GM23338 (cell line): ENCODE results near the gene SPTBN4. TPM values are rescaled to one million over a fixed set of nuclear protein-coding genes. Genes with fewer than 3 reads are reported as not detected.
A peak's percentile ranks its signal among the peaks of the same experiment; 100 is the strongest.

ENCODE experiments used
- ATAC-seq: fragments of 200-7000 bp; cut with Tn5 transposase; 3 replicates; pipeline ENCODE4 v1.9.1; 2020
- DNase-seq: peaks from one replicate; pipeline ENCODE4 v3.0.0-alpha.2; 2015; ENCODE audit warnings: low spot score
- H2AFZ ChIP-seq: fragments of 200-600 bp; sonication (generic); 2 replicates; pipeline ENCODE4 v1.8.0; 2016; ENCODE audit warnings: antibody characterized with exemption, mild to moderate bottlenecking, moderate library complexity
- H3F3A ChIP-seq: fragments of 200-600 bp; sonication (generic); replicated peaks from 2 replicates; pipeline ENCODE4 v1.8.0; 2017; ENCODE audit warnings: antibody characterized with exemption, mixed run types, low read depth
- H3K27ac ChIP-seq: fragments of 200-600 bp; sonication (generic); 2 replicates; pipeline ENCODE4 v1.6.1; 2016; ENCODE audit warnings: low read depth
- H3K27me3 ChIP-seq: fragments of 200-600 bp; sonication (generic); 2 replicates; pipeline ENCODE4 v1.8.0; 2016; ENCODE audit warnings: mild to moderate bottlenecking, mixed run types, moderate library complexity; ENCODE audit not compliant: insufficient read depth
- H3K36me3 ChIP-seq: fragments of 200-600 bp; sonication (generic); 2 replicates; pipeline ENCODE4 v1.8.0; 2016; ENCODE audit warnings: mild to moderate bottlenecking; ENCODE audit not compliant: insufficient read depth
- H3K4me1 ChIP-seq: fragments of 200-600 bp; sonication (generic); 2 replicates; pipeline ENCODE4 v1.8.0; 2016; ENCODE audit warnings: mild to moderate bottlenecking, moderate library complexity; ENCODE audit not compliant: insufficient read depth
- H3K4me2 ChIP-seq: fragments of 200-600 bp; sonication (generic); 2 replicates; pipeline ENCODE4 v1.7.1; 2017; ENCODE audit warnings: mixed run types
- H3K4me3 ChIP-seq: fragments of 200-600 bp; sonication (generic); 2 replicates; pipeline ENCODE4 v1.6.1; 2016; ENCODE audit warnings: mixed run types
- H3K79me2 ChIP-seq: fragments of 200-600 bp; sonication (generic); replicated peaks from 2 replicates; pipeline ENCODE4 v1.8.0; 2017; ENCODE audit warnings: mild to moderate bottlenecking; ENCODE audit not compliant: insufficient read depth
- H3K9me2 ChIP-seq: fragments of 200-600 bp; sonication (generic); 2 replicates; pipeline ENCODE4 v1.8.0; 2017; ENCODE audit not compliant: insufficient read depth
- H4K20me1 ChIP-seq: fragments of 200-600 bp; sonication (generic); replicated peaks from 2 replicates; pipeline ENCODE4 v1.8.0; 2017; ENCODE audit warnings: mild to moderate bottlenecking; ENCODE audit not compliant: insufficient read depth
- H3K27ac Mint-ChIP-seq: 2 replicates; pipeline ENCODE4 v1.8.0; 2020; ENCODE audit warnings: inconsistent platforms, mild to moderate bottlenecking, moderate library complexity, mixed read lengths
- H3K27me3 Mint-ChIP-seq: 3 replicates; pipeline ENCODE4 v1.8.0; 2022; ENCODE audit warnings: low read depth, mild to moderate bottlenecking, moderate library complexity, mixed read lengths, inconsistent platforms; ENCODE audit not compliant: insufficient read depth, poor library complexity
- H3K36me3 Mint-ChIP-seq: 3 replicates; pipeline ENCODE4 v1.8.0; 2021; ENCODE audit warnings: low read depth, mild to moderate bottlenecking, inconsistent platforms, moderate library complexity, mixed read lengths
- H3K4me1 Mint-ChIP-seq: 3 replicates; pipeline ENCODE4 v1.8.0; 2020; ENCODE audit warnings: mild to moderate bottlenecking, inconsistent platforms, mixed read lengths
- H3K4me3 Mint-ChIP-seq: 3 replicates; pipeline ENCODE4 v1.8.0; 2021; ENCODE audit warnings: moderate library complexity, mild to moderate bottlenecking, inconsistent platforms, mixed read lengths
- H3K9me3 Mint-ChIP-seq: 3 replicates; pipeline ENCODE4 v1.8.0; 2020; ENCODE audit warnings: moderate library complexity, mild to moderate bottlenecking, inconsistent platforms, mixed read lengths
- CREB1 ChIP-seq: fragments of 250-450 bp; sonication (Bioruptor Pico); IDR thresholded peaks from 2 replicates; pipeline ENCODE4 v1.5.0; 2020; ENCODE audit warnings: low read depth, mild to moderate bottlenecking, moderate library complexity
- NANOG ChIP-seq: IDR thresholded peaks from 2 replicates; pipeline ENCODE4 v1.6.1; 2016; ENCODE audit warnings: antibody characterized with exemption, borderline replicate concordance
- POLR2AphosphoS5 ChIP-seq: IDR thresholded peaks from 2 replicates; pipeline ENCODE4 v1.6.1; 2016; ENCODE audit warnings: antibody characterized with exemption, low read depth
- ZNF114 ChIP-seq: fragments of 250-450 bp; sonication (Bioruptor Pico); IDR thresholded peaks from 2 replicates; pipeline ENCODE4 v1.5.0; 2020; ENCODE audit warnings: mild to moderate bottlenecking, moderate library complexity
- polyA plus RNA-seq: library from polyadenylated mRNA; unstranded; fragments of >200 nt; fragmentation: Nextera tagmentation; extraction: Ambion mirVana; gene quantifications from 2 replicates; pipeline ENCODE4 v1.2.1, GENCODE V29; 2016
- total RNA-seq: library from RNA; depleted of rRNA; stranded (reverse); fragments of >200 nt; shearing (Covaris generic); gene quantifications from 2 replicates; pipeline ENCODE4 v1.2.3, GENCODE V29; 2014
- TF ChIP-seq, protein P1 (sequence below): IDR thresholded peaks from 2 replicates; pipeline ENCODE4 v1.6.1; 2016; ENCODE audit warnings: antibody characterized with exemption
- TF ChIP-seq, protein P2 (sequence below), 2 experiments: fragments of 200-600 bp in 1 of 2; sonication (generic) in 1 of 2; conservative IDR thresholded peaks; 2 replicates each; pipeline versions ENCODE4 v1.5.1 to v1.6.1; 2016 to 2017; ENCODE audit warnings: antibody characterized with exemption in 2 of 2, low read depth in 2 of 2, mild to moderate bottlenecking in 2 of 2, moderate library complexity in 1 of 2

Gene SPTBN4
- total and polyA plus RNA-seq, 2 experiments from 2014 or later: 1.6 to 2.3 TPM

DNA sequence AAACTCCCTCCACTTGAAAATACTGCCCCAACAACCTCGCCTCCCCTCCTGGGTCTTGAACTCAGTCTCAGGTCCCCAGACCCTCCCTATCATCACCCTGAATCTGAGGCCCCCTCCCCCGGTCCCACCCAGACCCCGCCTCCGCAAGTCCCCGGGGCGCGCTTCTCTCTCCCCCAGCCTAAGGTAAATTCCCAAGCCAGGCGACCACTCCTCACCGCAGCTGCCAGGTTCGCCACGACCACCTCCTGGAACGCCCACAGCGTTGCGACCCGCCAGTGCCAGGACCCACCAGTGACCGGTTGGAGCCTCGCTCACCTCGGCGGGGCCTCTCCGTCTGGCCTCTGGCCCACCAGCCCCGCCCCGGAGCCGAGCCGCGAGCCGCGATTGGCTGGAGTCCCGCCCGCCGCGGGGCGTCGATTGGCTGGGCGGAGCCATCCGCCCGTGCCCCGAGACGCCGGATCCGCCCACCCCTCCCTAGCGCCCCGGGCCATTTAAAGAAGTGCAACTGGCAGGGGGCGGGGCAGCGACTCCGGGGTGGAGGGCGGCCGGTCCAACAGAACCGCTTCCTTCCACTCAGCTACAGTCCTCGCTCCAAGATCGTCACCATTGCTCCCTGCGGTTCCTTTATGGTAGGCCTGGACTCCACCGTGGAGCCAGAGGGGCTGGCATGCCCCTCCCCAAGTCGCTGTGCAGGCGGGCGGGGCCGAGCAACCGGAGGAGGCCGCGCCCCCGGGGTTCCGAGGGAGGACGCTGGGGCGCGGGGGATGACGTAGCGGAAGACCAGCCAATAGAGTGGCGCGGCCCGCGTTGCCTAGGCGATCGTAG, 22.6 kb upstream of the SPTBN4 start, which contains the start of gene SERTAD3:
SERTAD3 (minus strand) TSS at position 336 of the 825 bp plus-strand sequence. CDS start 2,255 bp downstream, outside the sequence.
- Histone ChIP-seq H4K20me1 (peaks cover 8% of the 10 kb centered on the region; the same call in 1 of the 2 replicates), H3K4me1 (peaks cover 13% of the 10 kb centered on the region), H3K9me2 (no peaks in the 10 kb centered on the region), H3K36me3 (peaks cover 16% of the 10 kb centered on the region; the same call in 1 of the 2 replicates), H3F3A (peaks cover 22% of the 10 kb centered on the region), H3K4me3 (peak within 1 kb of the TSS; percentile 100), H3K27me3 (no peaks in the 10 kb centered on the region), H3K27ac (peak within 1 kb of the TSS; percentile 100), H2AFZ (peak within 1 kb of the TSS; percentile 96), H3K79me2 (peaks cover 26% of the 10 kb centered on the region), H3K4me2 (peak within 1 kb of the TSS; percentile 100)
- H3K9me3 Mint-ChIP-seq: peaks cover 3% of the 10 kb centered on the region; the same call in 2 of the 3 replicates
- peak within 1 kb of the TSS; percentile 98 for H3K4me3 Mint-ChIP-seq
- H3K4me1 Mint-ChIP-seq: peaks cover 28% of the 10 kb centered on the region
- ATAC-seq (peak; percentile 69), DNase-seq (peak; percentile 99)
- TF ChIP-seq, protein P1, sequence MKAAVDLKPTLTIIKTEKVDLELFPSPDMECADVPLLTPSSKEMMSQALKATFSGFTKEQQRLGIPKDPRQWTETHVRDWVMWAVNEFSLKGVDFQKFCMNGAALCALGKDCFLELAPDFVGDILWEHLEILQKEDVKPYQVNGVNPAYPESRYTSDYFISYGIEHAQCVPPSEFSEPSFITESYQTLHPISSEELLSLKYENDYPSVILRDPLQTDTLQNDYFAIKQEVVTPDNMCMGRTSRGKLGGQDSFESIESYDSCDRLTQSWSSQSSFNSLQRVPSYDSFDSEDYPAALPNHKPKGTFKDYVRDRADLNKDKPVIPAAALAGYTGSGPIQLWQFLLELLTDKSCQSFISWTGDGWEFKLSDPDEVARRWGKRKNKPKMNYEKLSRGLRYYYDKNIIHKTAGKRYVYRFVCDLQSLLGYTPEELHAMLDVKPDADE: peak; percentile 38; the same call in 1 of the 2 replicates
- TF ChIP-seq CREB1 (CRISPR knock-in tag): peak; percentile 91
- peak; percentile 97 for TF ChIP-seq POLR2AphosphoS5
- TF ChIP-seq NANOG: no peak
- H3K36me3 Mint-ChIP-seq: peaks cover 31% of the 10 kb centered on the region
- peaks cover 20% of the 10 kb centered on the region for H3K27me3 Mint-ChIP-seq
- peak within 1 kb of the TSS; percentile 99 for H3K27ac Mint-ChIP-seq

DNA sequence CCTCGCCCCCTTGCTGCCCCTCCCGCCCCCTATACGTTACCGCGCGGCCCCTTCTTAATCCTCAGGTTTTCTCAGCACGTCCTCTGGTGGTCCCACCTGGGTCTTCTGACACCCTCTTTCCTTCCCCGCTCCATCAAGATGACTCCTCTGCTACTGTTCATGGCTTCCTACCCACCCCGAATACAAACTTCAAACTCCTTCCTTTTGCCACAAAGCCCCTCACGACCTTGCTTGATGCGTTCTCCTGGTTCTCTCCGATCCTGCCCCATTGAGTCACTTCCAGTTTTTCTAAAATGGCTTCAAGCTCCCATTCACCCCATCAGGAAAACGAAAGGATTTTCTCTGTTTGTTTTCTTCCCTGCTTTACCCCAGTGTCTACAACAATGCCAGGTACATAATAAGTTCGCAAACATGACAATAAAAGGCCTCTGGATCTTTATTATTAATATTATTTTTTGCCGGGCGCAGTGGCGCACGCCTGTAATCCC, 21.9 kb upstream of the SPTBN4 start:
- Histone ChIP-seq H3K4me1 (peaks cover 13% of the 10 kb centered on the region), H3F3A (peaks cover 22% of the 10 kb centered on the region), H3K36me3 (peaks cover 16% of the 10 kb centered on the region; the same call in 1 of the 2 replicates), H3K4me3 (peak overlapping the region; percentile 100), H4K20me1 (peaks cover 8% of the 10 kb centered on the region; the same call in 1 of the 2 replicates), H2AFZ (peak overlapping the region; percentile 80), H3K9me2 (no peaks in the 10 kb centered on the region), H3K4me2 (peak overlapping the region; percentile 86), H3K79me2 (peaks cover 26% of the 10 kb centered on the region), H3K27me3 (no peaks in the 10 kb centered on the region), H3K27ac (peak overlapping the region; percentile 92)
- ATAC-seq: no peak
- DNase-seq: no peak
- H3K36me3 Mint-ChIP-seq: peaks cover 31% of the 10 kb centered on the region
- TF ChIP-seq POLR2AphosphoS5: peak; percentile 43; the same call in 1 of the 2 replicates
- TF ChIP-seq ZNF114 (CRISPR knock-in tag): no peak
- TF ChIP-seq, protein P2, sequence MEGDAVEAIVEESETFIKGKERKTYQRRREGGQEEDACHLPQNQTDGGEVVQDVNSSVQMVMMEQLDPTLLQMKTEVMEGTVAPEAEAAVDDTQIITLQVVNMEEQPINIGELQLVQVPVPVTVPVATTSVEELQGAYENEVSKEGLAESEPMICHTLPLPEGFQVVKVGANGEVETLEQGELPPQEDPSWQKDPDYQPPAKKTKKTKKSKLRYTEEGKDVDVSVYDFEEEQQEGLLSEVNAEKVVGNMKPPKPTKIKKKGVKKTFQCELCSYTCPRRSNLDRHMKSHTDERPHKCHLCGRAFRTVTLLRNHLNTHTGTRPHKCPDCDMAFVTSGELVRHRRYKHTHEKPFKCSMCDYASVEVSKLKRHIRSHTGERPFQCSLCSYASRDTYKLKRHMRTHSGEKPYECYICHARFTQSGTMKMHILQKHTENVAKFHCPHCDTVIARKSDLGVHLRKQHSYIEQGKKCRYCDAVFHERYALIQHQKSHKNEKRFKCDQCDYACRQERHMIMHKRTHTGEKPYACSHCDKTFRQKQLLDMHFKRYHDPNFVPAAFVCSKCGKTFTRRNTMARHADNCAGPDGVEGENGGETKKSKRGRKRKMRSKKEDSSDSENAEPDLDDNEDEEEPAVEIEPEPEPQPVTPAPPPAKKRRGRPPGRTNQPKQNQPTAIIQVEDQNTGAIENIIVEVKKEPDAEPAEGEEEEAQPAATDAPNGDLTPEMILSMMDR (conservative IDR thresholded peaks at IDR 0.05; ENCODE audit: low read depth in 2 of 2): peak in 1 of 2 experiments; percentile 74; a peak in 2 of 4 replicates
- H3K4me1 Mint-ChIP-seq: peaks cover 28% of the 10 kb centered on the region
- peak overlapping the region; percentile 98 for H3K4me3 Mint-ChIP-seq
- H3K27me3 Mint-ChIP-seq: peaks cover 17% of the 10 kb centered on the region
- peaks cover 3% of the 10 kb centered on the region; the same call in 2 of the 3 replicates for H3K9me3 Mint-ChIP-seq
- peak overlapping the region; percentile 97 for H3K27ac Mint-ChIP-seq
